Lower lobe of right lung (tissue), 2 donors: Measurements from ENCODE around the gene SLC39A7. TPM values are rescaled to one million over a fixed set of nuclear protein-coding genes. Genes with fewer than 3 reads are reported as not detected.

ENCODE experiments used
- ATAC-seq, 2 donors: fragments of 200-7000 bp; cut with Tn5 transposase; one replicate each; pipeline ENCODE4 v1.9.1; 2020 to 2022; ENCODE audit warnings: mild to moderate bottlenecking in 2 of 2, moderate library complexity in 2 of 2
- DNase-seq: peaks from one replicate; pipeline ENCODE4 v3.0.0-alpha.2; 2020
- H3K27ac ChIP-seq: fragments of 200-600 bp; one replicate; pipeline ENCODE4 v1.8.0; 2022
- H3K27me3 ChIP-seq: fragments of 200-600 bp; one replicate; pipeline ENCODE4 v1.8.0; 2022; ENCODE audit warnings: low read depth
- H3K36me3 ChIP-seq: fragments of 200-600 bp; one replicate; pipeline ENCODE4 v1.8.0; 2022; ENCODE audit warnings: mild to moderate bottlenecking
- H3K4me1 ChIP-seq: fragments of 200-600 bp; one replicate; pipeline ENCODE4 v1.8.0; 2022
- H3K4me3 ChIP-seq: fragments of 200-600 bp; one replicate; pipeline ENCODE4 v1.8.0; 2022; ENCODE audit warnings: mild to moderate bottlenecking
- H3K9me3 ChIP-seq: fragments of 200-600 bp; one replicate; pipeline ENCODE4 v1.8.0; 2022
- intact Hi-C: fragments of 100-400 bp; cut with DNase I; formaldehyde crosslinking; loops from one replicate; pipeline ENCODE4 v1.11.0; 2022
- total RNA-seq: library from RNA; stranded (reverse); fragmentation: NEBNext Ultra II Directional; extraction: Animal tissue kit (Norgen Biotek cat#: 25700); gene quantifications from one replicate; pipeline ENCODE4 v1.2.1, GENCODE V29; 2021
- TF ChIP-seq, protein P1 (sequence below): fragments of 200-600 bp; IDR thresholded peaks from one replicate; pipeline ENCODE4 v1.8.0; 2022; ENCODE audit warnings: antibody characterized with exemption, mild to moderate bottlenecking
- donor health status: DM: no; HTN: yes; CAD: no; lungs with severe emphysema.

SLC39A7 gene
- total RNA-seq, 1 donor from 2014 or later = 76.0 TPM

DNA sequence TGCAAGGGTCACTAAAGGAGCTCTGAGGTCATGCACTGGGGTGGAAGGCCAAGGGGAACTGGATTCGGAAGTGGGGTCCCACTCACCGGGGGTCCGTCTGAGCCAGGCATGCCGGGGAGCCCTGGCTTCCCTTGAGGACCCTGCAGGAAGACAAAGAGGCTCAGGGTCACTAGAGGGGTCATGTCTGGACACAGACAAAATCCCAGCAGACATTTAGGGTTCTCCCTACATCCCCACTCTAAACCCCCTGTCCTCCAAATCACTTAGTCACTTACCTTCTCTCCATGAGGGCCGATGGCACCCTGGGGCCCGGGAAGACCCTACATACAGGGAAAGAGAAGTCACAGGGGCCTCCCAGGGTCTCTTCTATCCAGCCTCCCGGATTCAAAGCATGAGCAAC, 23.8 kb upstream of the SLC39A7 start:
- ATAC-seq = no peak

DNA sequence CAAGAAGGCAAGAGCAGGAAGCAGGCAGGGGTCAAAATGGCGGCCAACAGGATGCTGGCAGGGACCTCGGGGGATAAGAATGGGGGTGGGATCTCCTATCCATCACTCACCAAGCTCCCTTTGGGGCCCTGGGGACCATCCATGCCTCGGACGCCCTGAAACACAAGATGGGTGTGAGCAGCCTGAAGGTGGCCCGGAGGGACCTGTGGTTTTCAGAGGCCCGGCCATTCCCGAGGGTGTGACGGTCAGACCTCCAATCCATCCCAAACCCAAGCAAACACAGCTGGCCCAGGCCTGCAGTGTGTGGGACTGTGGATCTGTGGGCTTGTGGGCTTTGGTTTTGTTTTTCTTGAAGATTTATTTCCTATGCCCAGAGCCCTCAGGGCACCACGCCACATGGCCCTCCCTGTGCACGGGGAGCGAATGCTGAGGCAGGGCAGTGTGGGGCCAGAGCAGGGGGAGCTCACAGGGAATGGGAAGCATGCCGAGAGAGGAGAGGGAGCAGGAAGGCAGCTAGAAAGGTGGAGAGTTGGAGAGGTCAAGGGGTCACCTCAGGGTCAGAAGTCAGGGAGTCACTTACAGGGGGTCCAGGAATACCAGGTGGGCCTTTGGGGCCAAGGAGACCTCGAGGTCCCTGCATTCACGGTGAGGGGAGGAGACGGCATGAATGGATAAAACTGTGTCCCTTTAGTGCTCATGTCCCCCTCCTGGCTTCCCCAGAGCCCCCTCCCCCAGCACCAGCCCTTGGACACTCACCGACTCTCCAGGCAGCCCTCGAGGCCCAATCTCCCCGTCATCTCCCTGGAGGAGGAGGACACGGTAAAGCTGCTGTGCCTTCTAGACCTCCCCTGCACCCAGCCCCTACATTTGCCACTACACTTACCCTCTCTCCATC, 22.9 kb upstream of the SLC39A7 start:
- intact Hi-C loops = no loop called here
- no peak overlapping the region for H3K27ac ChIP-seq
- H3K36me3 ChIP-seq = no peaks in the 10 kb centered on the region
- no peaks in the 10 kb centered on the region for H3K4me1 ChIP-seq
- DNase-seq = no peak
- no peaks in the 10 kb centered on the region for H3K27me3 ChIP-seq
- no peak for ATAC-seq
- no peak overlapping the region for H3K4me3 ChIP-seq
- no peaks in the 10 kb centered on the region for H3K9me3 ChIP-seq
- TF ChIP-seq, protein P1, sequence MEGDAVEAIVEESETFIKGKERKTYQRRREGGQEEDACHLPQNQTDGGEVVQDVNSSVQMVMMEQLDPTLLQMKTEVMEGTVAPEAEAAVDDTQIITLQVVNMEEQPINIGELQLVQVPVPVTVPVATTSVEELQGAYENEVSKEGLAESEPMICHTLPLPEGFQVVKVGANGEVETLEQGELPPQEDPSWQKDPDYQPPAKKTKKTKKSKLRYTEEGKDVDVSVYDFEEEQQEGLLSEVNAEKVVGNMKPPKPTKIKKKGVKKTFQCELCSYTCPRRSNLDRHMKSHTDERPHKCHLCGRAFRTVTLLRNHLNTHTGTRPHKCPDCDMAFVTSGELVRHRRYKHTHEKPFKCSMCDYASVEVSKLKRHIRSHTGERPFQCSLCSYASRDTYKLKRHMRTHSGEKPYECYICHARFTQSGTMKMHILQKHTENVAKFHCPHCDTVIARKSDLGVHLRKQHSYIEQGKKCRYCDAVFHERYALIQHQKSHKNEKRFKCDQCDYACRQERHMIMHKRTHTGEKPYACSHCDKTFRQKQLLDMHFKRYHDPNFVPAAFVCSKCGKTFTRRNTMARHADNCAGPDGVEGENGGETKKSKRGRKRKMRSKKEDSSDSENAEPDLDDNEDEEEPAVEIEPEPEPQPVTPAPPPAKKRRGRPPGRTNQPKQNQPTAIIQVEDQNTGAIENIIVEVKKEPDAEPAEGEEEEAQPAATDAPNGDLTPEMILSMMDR = no peak

More for the DNA sequence above, 23.8 kb upstream of the SLC39A7 start:
- H3K9me3 ChIP-seq = no peaks in the 10 kb centered on the region
- intact Hi-C loops = no loop called here
- H3K4me3 ChIP-seq = no peak overlapping the region
- TF ChIP-seq, protein P1 = no peak
- H3K36me3 ChIP-seq = no peaks in the 10 kb centered on the region
- no peaks in the 10 kb centered on the region for H3K4me1 ChIP-seq
- no peaks in the 10 kb centered on the region for H3K27me3 ChIP-seq
- no peak for DNase-seq
- no peak overlapping the region for H3K27ac ChIP-seq

DNA sequence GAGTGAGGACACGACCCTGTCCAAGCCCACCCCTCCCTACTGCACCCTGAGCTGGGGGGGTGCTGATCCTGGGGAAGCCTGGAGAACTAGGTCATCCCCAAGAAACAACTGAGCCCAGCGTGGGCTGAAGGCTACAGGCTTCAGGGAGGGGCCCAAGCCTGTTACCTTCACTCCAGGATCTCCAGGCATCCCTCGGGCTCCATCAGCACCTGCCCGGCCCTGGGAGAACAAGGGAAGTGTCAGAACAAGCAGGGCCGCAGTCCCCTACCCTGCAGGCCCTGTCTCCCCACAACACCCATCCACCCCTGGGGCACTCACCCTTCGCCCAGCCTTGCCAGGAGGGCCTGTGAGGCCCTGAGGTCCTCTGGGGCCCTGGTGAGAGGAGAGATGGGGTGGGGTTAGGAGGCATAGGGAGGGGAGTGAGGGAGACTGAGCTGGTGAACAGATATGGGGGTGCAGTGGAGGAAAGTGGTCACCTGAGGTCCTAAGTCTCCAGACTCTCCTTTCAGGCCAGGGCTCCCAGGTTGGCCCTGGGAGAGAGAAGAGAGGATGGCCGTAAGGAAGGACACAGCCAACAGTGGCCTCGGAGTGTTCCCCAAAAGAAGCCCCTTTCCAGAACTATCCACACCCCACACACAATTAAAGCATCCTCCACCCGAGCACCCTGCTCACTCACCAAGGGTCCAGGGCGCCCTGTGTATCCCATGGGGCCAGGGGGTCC, 21.8 kb upstream of the SLC39A7 start:
- ATAC-seq (no peak), DNase-seq (no peak)
- H3K27me3 ChIP-seq = no peaks in the 10 kb centered on the region
- intact Hi-C loops = no loop called here
- no peaks in the 10 kb centered on the region for H3K36me3 ChIP-seq
- TF ChIP-seq, protein P1 = no peak
- no peaks in the 10 kb centered on the region for H3K4me1 ChIP-seq
- H3K27ac ChIP-seq = no peak overlapping the region
- no peak overlapping the region for H3K4me3 ChIP-seq
- H3K9me3 ChIP-seq = no peaks in the 10 kb centered on the region

DNA sequence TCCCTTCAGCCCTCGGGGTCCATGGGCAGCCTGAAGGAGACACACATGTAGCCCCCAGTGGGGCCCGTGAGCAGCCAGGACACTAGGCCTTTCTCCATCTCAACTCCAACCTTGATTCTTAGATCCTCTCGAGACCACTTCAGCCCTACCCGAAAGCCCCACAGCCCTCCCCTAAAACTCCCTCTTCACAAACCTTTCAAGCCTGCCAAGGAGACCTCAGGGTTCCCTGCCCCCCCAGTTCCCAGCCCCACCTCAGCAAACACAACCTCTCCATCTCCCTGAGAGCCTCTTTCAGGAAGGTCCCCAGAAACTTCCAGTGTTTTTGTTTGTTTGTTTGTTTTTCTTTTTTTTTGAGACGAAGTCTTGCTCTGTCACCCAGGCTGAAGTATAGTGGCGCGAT, 19.5 kb upstream of the SLC39A7 start:
- Histone ChIP-seq H3K4me3 (no peak overlapping the region), H3K27ac (no peak overlapping the region), H3K9me3 (no peaks in the 10 kb centered on the region), H3K4me1 (no peaks in the 10 kb centered on the region), H3K27me3 (no peaks in the 10 kb centered on the region), H3K36me3 (no peaks in the 10 kb centered on the region)
- TF ChIP-seq, protein P1 = no peak
- ATAC-seq (no peak), DNase-seq (no peak)
- intact Hi-C loops = no loop called here

DNA sequence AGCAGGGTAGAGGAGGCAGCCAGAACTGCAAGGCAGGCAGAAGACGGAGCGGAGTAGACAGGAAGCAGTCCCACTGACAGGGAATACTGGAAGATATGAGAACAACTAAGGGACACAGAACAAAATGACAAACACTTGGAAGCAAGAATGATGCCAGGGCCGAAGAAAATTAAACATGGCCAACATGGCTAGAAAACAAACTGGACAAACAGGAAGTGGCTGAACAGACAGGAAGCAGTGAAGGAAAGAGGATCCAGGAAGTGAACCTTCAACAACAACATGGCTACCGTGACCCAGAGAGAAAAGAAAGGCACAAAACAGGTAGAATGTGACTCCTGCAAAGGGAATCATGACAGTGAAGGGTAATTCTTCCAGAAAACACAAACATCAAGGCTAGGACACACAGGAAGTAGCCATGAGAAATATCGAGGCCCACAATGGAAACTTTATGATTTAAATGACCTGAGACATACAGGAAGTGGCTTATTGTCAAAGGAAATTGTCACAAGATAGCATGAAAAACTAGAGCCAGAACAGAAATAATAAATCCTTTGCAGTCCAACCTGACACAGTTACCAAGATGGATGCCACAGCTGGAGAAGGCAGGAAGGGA, 17.5 kb upstream of the SLC39A7 start:
- Histone ChIP-seq H3K4me1 (no peaks in the 10 kb centered on the region), H3K36me3 (no peaks in the 10 kb centered on the region), H3K9me3 (no peaks in the 10 kb centered on the region), H3K27me3 (no peaks in the 10 kb centered on the region), H3K27ac (peak overlapping the region; percentile 8), H3K4me3 (no peak overlapping the region)
- DNase-seq = no peak
- intact Hi-C loops = no loop called here
- ATAC-seq = no peak
- TF ChIP-seq, protein P1 = no peak
